Posterior vena cava (tissue), 2 donors: ENCODE measurements around the gene ACTG1. TPM values are rescaled to one million over a fixed set of nuclear protein-coding genes. Genes with fewer than 3 reads are reported as not detected.

Experiments
- DNase-seq: peaks from one replicate; pipeline ENCODE4 v3.0.0-alpha.2; 2020; ENCODE audit warnings: low spot score
- intact Hi-C, 2 donors: fragments of 100-400 bp; cut with DNase I; formaldehyde crosslinking; loops; one replicate each; pipeline versions ENCODE4 v1.14.1 to v1.14.2; 2022 to 2023
- total RNA-seq, 2 donors: library from RNA; stranded (reverse); fragmentation: NEBNext Ultra II Directional; extraction: Animal tissue kit (Norgen Biotek cat#: 25700); gene quantifications; one replicate each; pipeline ENCODE4 v1.2.1, GENCODE V29; 2021
- donor health status: DM: yes; HTN: yes; CAD: no.
- donor health status: DM: yes; HTN: yes; CAD: no.

The ACTG1 gene
- total RNA-seq, 2 donors from 2014 or later, result 1,410 to 1,809 TPM

DNA sequence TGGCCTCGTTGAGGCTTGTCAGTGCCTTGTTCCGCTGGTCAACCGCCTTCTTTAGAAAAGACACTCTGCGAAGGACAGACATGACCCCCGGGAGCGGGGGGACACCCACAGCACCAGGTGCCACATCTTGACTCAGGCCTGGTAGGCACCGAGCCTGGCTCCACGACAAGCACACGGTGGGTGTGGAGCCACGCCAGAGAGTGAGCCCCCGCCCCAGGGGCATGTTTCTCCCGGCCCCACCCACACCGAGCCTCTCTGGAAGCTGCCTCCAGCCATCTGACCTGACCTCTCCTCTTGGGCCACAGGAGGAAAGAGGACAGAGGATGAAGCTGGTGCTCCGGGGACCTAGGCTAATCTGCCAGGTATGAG is 35.0 kb upstream of the ACTG1 start:
- intact Hi-C loops, result no loop called here
- DNase-seq, result no peak

DNA sequence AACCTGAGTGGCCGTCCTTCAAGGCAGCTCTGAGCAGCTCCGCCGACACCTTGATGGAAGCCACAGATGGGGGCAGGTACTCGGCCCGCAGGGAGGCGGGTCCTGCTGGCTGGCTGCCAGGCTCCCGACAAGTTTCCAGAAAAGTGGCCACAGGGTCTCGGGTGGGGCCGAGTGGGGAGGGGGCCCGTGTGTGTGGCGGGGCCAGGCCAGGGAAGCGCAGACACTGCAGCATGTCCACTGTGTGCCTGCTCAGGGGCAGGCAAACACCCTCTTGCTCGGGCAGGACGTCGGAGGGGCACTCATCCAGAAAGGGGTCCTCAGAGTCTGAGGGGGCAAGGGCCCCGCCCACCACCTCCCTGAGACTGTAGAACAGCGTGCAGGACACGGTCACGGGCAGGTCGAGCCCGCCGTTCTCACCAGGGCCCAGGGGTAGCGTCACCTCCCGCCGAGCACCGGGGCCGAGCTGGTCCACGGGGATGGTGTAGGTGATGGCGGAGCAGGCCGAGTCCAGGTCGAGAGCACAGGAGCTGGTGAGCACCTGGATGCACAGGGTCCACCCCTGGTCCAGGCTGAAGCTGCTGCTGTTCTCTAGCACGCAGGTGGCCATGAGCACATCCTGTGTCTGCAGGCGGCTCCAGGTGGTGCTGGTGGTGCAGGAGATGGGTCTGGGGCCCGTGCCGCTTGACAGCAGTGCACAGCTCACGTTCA is 34.5 kb upstream of the ACTG1 start:
- intact Hi-C loops, result no loop called here
- DNase-seq, result no peak

DNA sequence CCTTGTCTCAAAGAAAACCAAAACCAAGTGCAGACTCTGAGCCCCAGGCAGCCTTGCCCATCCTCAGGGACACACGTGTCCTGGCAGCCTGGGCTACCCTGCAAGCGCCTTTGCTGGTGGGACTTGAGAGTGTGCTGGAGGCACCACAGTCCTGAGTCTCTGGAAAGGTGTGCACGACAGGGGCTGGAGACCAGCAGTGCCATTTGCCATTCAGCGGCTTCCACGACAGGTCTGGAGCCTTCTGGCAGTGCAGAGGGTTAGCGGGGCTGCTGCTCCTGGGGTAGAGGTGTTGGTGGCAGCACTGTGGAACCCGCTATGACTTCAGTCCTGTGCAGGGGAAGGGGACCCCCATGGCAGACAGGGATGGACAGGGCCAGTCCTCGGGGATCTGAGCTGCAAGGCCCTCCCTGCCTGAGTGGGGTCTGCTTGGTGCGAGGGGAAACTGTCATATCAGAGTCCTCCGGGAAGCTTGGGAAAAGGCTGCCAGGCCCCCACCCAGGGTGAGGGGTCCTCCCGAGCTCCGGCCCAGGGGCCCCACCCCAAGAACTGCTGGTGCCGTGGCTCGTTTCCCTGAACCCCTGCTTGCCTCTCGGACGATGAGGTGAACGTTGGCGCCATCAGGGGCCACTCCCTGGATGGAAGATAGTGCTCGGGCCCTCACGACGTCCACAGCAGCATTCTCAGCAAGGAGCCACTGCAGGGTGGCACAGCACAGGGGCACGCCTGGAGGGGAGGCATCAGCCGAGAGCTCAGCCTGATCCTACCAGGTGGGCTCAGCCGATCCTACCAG is 32.8 kb upstream of the ACTG1 start:
- intact Hi-C loops, result no loop called here
- DNase-seq, result no peak

DNA sequence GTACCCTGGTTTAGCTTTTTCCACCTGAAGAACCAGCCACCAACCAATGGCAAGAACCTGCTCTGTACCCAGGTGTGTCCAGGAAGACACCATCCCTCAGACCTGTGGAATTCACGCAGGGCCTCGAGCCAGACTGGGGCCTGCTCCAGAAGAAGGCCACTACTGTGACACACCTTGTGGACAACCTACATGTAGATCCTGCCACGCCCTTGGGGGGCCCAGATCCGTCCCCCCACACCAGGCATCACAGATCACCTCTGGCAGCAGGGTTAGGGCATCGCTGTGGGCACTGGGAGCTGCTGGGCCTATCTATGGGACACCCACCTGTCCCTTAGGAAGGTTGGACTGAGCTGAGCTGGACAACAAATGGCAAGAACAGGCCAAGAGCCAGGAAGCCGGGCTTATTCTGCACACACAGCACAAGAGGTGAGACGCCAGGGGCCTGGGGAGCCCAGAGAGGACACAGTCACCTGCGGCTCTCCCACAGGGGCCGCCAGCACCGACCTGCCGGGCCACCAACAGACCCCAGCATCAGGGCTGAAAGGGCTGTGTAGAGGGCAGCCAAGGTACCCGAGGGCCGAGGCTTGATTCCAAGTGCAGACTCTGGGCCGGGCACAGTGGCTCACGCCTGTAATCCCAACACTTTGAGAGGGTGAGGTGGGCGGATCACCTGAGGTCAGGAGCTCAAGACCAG is 31.8 kb upstream of the ACTG1 start:
- no peak for DNase-seq
- intact Hi-C loops, result no loop called here

DNA sequence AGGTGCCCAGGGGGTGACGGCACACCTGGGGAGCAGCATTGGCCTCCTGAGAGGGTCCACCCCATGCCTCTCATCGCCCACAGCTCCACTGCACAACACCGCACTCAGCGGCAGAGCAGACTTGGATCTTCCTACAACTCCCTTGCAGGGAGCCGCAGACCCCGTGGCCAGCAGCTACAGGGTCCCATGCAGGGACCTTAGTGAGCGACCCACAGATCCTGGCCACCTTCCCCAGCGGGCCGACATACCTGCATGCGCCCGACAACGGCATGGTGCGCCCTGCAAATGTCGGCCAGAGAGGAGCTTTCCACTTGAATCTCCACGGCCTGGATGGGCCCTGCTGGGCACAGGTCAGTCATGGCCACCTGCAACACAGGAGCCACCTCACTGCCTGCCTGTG is 31.2 kb upstream of the ACTG1 start:
- no peak for DNase-seq
- intact Hi-C loops, result no loop called here

DNA sequence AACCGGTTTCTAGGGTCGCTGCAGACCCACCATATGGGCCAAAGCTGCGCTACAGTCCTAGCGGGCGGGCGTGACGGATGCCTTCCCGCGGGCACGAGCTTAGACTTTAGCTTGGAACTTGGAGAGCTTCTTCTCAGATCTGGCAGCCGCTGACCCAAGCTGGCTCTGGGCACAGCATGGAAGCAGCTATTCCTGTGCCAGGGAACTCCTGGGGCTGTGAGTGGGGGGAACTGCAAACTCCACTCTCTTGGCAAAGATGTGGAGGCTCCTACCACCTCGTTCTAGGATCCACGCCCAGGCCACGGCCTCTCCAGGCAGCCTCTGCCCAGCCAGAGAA is 30.7 kb upstream of the ACTG1 start:
- no peak for DNase-seq
- intact Hi-C loops, result no loop called here

DNA sequence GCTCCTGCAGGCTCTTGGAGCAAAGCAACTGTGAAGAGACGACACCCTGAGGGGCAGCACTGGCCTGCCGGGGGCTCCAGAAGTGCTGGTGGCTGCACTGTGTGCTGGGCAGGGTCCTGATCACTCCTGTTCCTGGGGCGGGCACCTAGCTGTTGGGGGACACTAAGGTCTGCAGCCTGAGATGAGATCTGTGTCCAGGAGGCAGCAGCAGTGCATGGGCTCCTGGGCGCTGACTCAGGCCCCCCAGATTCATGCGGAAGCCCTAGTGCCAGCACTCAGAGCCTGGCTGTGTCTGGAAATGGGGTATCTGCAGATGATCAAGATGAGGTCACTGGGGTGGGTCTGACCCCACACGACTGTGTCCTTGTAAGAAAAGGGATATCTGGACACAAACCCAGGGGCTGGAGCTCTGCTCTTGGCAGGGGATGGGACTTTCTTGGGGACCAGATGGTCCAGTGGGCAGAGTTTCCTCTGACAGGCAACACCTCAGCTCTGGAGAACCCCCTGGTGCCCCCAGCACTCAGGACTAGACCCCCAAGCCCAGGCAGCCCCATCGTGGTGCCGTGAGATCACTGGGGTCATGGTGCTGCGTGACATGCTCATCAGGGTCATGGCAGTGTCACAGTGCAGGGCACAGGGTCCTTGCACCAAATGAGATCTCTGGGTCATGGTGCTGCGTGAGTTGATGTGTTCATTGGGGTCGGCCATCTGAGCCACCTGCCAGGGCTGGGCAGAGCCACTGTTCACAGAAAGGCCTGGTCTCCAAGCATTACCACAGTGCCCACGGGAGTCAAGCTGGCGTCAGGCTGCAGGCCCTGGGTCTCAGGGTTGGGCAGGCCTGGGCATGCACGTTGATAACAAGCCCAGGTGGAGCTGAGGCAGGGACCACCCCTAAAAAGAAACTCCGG is 30.1 kb upstream of the ACTG1 start:
- intact Hi-C loops, result no loop called here
- DNase-seq, result no peak

DNA sequence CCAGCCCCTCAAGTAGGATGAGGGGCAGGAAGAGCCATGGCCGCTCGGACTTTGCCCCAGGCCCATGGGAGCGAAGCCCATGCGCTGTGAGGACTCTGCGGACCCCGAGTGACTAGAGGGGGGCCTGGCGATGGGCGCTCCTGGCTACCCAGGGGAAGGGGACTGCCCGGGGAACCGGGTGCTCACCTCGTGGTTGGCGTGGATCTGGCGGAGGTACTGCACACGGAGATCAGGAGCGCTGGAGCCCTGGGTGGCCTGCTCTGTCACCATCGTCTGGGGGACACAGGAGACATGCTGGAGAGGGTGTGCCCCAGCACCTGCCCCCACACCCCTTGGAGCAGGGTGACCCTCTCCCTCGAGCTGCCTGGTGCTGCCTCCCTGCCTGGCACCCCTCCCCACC is 28.5 kb upstream of the ACTG1 start:
- intact Hi-C loops, result no loop called here
- no peak for DNase-seq

DNA sequence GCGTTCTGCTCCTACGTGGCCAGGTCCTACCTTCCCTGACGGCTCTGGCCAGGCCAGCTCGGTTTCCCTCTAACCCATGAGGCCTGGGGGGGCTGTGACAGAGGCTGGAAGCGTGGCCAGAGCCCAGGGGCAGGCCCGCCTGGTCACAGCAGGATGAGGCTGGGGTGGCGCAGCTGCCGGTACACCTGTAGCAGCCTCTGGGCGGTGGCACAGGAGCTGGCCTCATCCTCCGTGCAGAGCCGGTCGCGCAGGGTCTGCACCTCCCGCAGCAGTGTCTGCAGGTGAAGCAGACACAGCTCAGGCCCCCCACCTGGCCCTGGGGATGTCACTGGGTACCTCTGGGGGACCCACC is 28.1 kb upstream of the ACTG1 start:
- DNase-seq, result no peak
- intact Hi-C loops, result no loop called here

DNA sequence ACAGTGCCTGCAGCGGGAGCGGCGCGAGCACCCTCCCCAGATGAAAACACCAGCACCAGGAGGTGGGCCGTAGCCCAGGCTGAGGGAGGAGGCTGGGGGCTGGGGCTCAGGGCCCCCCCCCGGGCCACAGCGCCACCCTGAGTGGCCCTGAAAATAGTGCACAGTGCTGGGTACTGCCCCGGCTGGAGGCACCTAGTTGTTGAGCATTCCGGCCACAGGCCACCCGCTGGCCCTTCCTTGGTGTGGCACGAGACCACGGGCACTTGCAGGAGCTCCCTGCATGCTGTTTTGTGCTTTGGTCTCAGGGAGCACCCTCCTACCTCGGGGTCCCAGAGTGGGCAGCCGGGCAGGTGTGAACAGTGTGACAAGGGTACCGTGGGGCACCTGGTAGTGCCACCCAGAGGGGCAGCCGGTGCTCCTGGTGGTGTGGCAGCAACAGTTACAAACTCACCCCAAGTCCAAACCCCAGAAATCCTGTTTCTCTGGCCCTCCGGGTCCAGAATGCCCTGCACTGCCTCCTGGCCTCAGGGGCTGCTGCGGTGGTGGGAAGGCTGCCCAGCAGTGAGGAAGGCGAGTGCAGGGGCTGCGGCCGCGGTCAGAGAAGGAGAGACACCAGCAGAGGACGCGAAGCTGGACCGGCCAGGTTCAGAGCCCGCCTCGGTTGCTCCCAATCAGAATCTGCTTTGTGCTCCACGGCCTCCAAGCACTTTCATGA is 27.5 kb upstream of the ACTG1 start:
- intact Hi-C loops, result no loop called here
- no peak for DNase-seq

DNA sequence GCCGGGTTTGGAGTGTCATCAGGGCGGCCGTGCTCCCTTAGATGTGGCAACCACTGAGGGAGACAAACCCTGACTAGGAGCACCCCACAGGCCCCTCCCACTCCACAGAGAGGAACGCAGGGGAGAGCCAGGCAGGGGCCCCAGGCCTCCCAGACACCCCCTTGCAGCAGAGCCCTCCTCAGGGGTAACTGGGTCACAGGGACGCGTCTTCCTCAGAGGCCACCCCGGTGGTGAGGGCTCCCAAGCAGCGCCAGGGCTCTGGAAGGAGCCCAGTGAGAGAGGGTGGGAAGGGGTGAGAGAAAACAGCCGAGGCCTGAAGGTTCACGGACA is 26.9 kb upstream of the ACTG1 start:
- DNase-seq, result no peak
- intact Hi-C loops, result no loop called here

DNA sequence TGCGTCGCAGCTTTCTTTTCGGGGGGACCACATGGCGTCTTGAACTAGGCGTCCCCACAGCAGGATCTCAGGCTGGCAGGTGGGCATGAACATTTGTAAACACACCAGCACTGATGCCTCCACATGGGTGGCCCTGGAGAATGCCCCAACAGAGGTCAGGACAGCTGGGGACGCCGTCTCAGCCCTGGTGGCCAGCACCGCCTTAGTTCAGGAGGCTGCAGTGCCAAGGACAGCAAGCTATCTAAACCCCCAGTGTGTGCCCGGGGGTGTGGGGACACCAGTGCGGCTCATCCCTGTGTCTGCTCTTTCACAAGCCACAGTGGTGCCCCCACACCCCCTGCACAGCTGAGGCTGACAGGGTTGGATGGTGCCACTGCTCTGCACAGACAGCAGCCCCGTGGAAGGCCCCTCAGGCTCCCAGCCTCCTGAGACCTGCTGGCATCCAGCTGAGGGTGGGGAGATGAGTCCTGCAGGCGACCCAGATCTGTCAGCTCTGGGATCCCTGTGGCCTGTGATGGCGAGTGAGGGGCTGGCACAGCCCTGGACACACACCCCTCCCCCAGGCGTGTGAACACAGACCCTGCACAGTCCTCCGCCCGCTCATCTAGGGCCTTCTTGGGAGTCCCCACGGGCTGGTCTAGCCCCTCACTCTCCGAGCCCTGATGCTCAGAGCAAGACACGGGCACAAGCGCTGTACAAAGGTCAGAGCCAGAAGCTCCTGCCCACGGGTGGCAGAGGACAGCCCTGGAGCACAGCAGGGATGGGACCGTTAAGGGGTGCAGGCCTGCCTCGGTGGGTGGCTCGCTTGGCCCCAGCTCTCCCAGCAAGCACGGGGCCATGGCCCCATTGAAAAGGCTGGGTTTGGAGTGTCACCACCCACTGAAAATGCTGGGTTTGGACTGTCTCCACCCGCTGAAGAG is 26.3 kb upstream of the ACTG1 start:
- intact Hi-C loops, result no loop called here
- no peak for DNase-seq

DNA sequence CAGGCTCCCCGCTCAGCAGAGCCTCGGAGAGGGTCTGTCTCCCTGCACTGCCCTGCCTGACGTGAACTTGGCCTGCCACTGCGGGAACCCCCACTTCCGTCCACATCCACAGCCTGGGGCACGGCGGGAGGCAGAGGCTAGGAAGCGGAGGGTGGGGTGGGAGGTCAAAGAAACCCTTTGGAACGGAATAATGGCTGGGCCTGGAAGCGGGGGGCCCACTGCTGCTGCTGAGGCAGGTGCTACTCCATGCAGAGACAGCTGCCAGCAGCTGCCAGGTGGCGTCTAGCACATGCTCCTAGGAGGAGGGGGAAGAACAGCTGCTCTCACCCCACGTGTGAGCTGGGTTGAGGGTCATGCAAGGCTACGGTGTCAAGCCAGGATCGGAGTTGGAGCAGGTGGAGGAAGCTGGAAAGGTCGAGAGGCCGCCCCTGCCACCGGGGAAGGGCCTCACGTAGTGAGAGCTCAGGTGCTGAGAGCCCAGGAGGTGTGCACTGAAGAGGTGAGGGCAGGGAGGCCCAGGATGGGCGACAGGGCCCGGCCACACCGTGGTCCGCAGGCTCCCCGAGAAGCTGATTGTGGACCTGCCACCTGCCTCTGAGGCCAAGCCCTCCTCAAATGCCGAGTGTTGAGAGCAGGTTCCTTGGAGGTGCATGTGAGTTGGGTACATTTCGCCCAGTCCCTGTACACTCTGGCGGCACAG is 25.4 kb upstream of the ACTG1 start:
- DNase-seq, result no peak
- intact Hi-C loops, result no loop called here

DNA sequence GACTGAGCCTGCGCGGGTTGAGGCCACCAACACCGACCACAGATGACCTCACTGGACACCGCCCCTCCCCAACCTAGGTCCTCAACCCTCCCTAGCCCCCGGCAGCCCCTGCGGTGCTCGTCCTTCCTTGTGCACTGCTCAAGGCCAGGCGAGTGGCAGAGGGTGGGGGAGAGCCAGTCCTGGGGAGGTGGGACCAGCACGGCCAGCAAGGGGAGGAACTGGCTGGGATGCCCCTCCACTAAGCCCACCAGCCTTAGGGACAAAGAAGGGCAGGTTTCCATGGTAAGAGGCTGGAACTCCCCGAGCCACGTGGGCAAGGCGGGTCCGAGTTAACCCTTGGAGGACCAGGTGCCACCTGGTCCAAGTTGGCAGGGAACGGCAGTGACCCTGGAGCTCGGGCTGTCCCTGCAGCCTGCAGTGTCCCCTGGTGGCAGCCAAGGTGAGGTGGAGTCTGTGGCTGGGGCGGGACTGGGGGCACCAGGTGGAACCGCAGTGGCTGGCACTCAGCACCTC is 24.8 kb upstream of the ACTG1 start:
- intact Hi-C loops, result no loop called here
- DNase-seq, result no peak

DNA sequence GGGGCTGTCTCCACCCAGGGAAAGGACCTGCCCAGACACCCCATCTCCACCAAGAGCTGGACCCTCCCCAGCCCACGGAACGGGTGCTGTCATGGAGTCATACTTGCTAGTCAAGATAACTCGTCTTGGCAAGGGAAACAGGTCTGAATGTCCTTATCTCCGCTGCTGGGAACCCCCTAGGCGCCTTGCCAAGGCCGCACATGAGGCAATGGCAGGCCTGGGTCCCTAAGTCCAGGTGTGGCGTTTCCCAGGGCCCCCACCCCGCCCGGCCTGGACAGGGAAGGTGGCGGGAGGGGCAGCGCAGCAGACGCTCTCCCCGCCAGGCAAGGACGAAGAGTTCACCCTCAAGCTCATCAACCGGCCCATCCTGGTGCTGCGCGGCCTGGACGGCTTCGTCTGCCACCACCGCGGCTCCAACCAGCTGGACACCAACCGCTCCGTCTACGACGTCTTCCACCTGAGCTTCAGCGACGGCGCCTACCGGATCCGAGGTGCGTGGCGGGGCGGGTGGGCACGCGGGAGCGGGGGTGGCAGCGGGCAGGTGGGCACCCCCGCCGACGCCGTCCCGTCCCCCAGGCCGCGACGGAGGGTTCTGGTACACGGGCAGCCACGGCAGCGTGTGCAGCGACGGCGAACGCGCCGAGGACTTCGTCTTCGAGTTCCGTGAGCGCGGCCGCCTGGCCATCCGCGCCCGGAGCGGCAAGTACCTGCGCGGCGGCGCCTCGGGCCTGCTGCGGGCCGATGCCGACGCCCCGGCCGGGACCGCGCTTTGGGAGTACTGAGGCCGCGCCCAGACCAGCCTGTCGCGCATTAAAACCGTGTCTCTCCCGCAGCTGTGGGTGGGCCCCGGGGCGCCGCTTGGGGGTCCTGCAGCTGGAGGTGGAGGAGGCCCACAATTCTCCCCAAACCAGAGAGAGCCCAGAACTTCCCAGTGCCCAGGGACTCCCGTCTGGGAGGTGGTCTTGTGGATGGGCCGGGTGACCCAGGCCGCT is 24.0 kb upstream of the ACTG1 start:
- DNase-seq, result no peak
- intact Hi-C loops, result no loop called here
